Cardiac fibroblast (primary cell): ENCODE measurements around the gene KANSL1.
"Not testable (repeated sequence)": the region's sequence is repeated elsewhere in the genome, so short reads cannot be mapped to it uniquely, and the experiment has no call there.

ENCODE experiments used
- DNase-seq, 2 donors: peaks; one replicate each; pipeline versions ENCODE4 v3.0.0 to v3.0.0-alpha.2; 2010; ENCODE audit warnings: low read depth in 2 of 2
- H3K4me3 ChIP-seq, 2 donors: replicated peaks in 1 of 2; 1 replicate in 1 of 2; 2 replicates in 1 of 2; pipeline ENCODE4 v1.5.1; 2011; ENCODE audit warnings: low read depth in 2 of 2, low read length in 2 of 2, mild to moderate bottlenecking in 2 of 2, moderate library complexity in 1 of 2
- CTCF ChIP-seq: IDR thresholded peaks from one replicate; pipeline ENCODE4 v1.5.1; 2011; ENCODE audit warnings: low read depth, mild to moderate bottlenecking, low read length, inconsistent platforms

Gene KANSL1

GRCh38 chr17:46025510-46026165 is 167.6 kb downstream of the KANSL1 start:
- TF ChIP-seq CTCF: no peak
- no peak for DNase-seq
- no peak overlapping the region for H3K4me3 ChIP-seq

- TF ChIP-seq CTCF: no peak
- DNase-seq: no peak
- no peak overlapping the region for H3K4me3 ChIP-seq
Observed at GRCh38 chr17:46025060-46025459, 168.2 kb downstream of the KANSL1 start.

- DNase-seq: no peak
- TF ChIP-seq CTCF: no peak
- H3K4me3 ChIP-seq: no peak overlapping the region
Observed at GRCh38 chr17:46024590-46024989, 168.6 kb downstream of the KANSL1 start.

GRCh38 chr17:46023783-46024388 is 169.3 kb downstream of the KANSL1 start:
- TF ChIP-seq CTCF: no peak
- no peak overlapping the region for H3K4me3 ChIP-seq
- DNase-seq: no peak

GRCh38 chr17:46023366-46023765 is 169.9 kb downstream of the KANSL1 start:
- not testable (repeated sequence) for H3K4me3 ChIP-seq, DNase-seq

- no peak for TF ChIP-seq CTCF
- DNase-seq: no peak
- H3K4me3 ChIP-seq: no peak overlapping the region
Observed at GRCh38 chr17:46020998-46021397, 172.2 kb downstream of the KANSL1 start.

- TF ChIP-seq CTCF: no peak
- no peak overlapping the region for H3K4me3 ChIP-seq
- no peak for DNase-seq
Observed at GRCh38 chr17:46020023-46020761, 173.0 kb downstream of the KANSL1 start.

- not testable (repeated sequence) for H3K4me3 ChIP-seq, DNase-seq
Observed at GRCh38 chr17:46019408-46019925, 173.8 kb downstream of the KANSL1 start.
